Measurements from ENCODE around the gene LIFR. TPM values are rescaled to one million over a fixed set of nuclear protein-coding genes. Genes with fewer than 3 reads are reported as not detected.
A peak's percentile ranks its signal among the peaks of the same experiment; 100 is the strongest.

Gene LIFR
- total RNA-seq, 1 experiment from 2014 or later = 91.3 TPM

GRCh38 chr5:38603691-38604090 lies 47.2 kb upstream of the LIFR start:
- intact Hi-C loops (cut with micrococcal nuclease; ENCODE audit: unreplicated experiment) (no loop called here), in situ Hi-C loops (cut with HindIII; ENCODE audit: low pct_unique_long_range_greater_than_20kb, low sequenced_read_pairs) (no loop called here)
- Histone ChIP-seq H3K4me3 (ENCODE audit: low read depth in 2 of 2, low read length in 2 of 2) (no peak overlapping the region), H3K36me3 (ENCODE audit: control insufficient read depth, insufficient read depth, low read length) (no peaks in the 10 kb centered on the region), H3K27me3 (ENCODE audit: control insufficient read depth, insufficient read depth, low read length) (no peaks in the 10 kb centered on the region), H3K9me3 (ENCODE audit: control insufficient read depth, insufficient read depth, low read depth, low read length) (no peaks in the 10 kb centered on the region), H3K4me1 (ENCODE audit: control insufficient read depth, insufficient read depth, low read length) (peaks cover 17% of the 10 kb centered on the region), H3K27ac (ENCODE audit: low read length) (peak overlapping the region; percentile 32; the same call in 1 of the 2 replicates)
- BruUV-seq (replicated peaks) = no TSS peak
- ChIA-PET POLR2A (no interaction called here), CTCF (no interaction called here)
- no peak for TF ChIP-seq POLR2AphosphoS5 (IDR thresholded peaks at IDR 0.05; ENCODE audit: low read depth, low read length)
- no peak for TF ChIP-seq CTCF (IDR thresholded peaks at IDR 0.05)
- TF ChIP-seq REST (IDR thresholded peaks at IDR 0.05; ENCODE audit: insufficient read depth in 1 of 2, low read depth in 2 of 2, low read length in 1 of 2) = no peak
- TF ChIP-seq TCF7L2 (IDR thresholded peaks at IDR 0.05; ENCODE audit: low read depth, low read length) = no peak
- TF ChIP-seq SIN3A (IDR thresholded peaks at IDR 0.05; ENCODE audit: borderline replicate concordance, insufficient read depth, low read depth, low read length) = no peak
- ATAC-seq = no peak
- DNase-seq (ENCODE audit: low read depth, low spot score) = no peak

- H3K27me3 ChIP-seq (ENCODE audit: control insufficient read depth, insufficient read depth, low read length) = no peaks in the 10 kb centered on the region
- ATAC-seq = no peak
- ChIA-PET POLR2A (no interaction called here), CTCF (no interaction called here)
- H3K4me1 ChIP-seq (ENCODE audit: control insufficient read depth, insufficient read depth, low read length) = peaks cover 23% of the 10 kb centered on the region
- DNase-seq (ENCODE audit: low read depth, low spot score) = no peak
- no peak for TF ChIP-seq POLR2AphosphoS5 (IDR thresholded peaks at IDR 0.05; ENCODE audit: low read depth, low read length)
- TF ChIP-seq TCF7L2 (IDR thresholded peaks at IDR 0.05; ENCODE audit: low read depth, low read length) = no peak
- TF ChIP-seq CTCF (IDR thresholded peaks at IDR 0.05) = no peak
- no peak for TF ChIP-seq SIN3A (IDR thresholded peaks at IDR 0.05; ENCODE audit: borderline replicate concordance, insufficient read depth, low read depth, low read length)
- no peak for TF ChIP-seq REST (IDR thresholded peaks at IDR 0.05; ENCODE audit: insufficient read depth in 1 of 2, low read depth in 2 of 2, low read length in 1 of 2)
- no peaks in the 10 kb centered on the region for H3K36me3 ChIP-seq (ENCODE audit: control insufficient read depth, insufficient read depth, low read length)
- no peak overlapping the region; the same call in 1 of the 2 replicates for H3K27ac ChIP-seq (ENCODE audit: low read length)
- BruUV-seq (replicated peaks) = no TSS peak
- in situ Hi-C loops (cut with HindIII; ENCODE audit: low pct_unique_long_range_greater_than_20kb, low sequenced_read_pairs) (no loop called here), intact Hi-C loops (cut with micrococcal nuclease; ENCODE audit: unreplicated experiment) (no loop called here)
- no peaks in the 10 kb centered on the region for H3K9me3 ChIP-seq (ENCODE audit: control insufficient read depth, insufficient read depth, low read depth, low read length)
- H3K4me3 ChIP-seq (ENCODE audit: low read depth in 2 of 2, low read length in 2 of 2) = no peak overlapping the region
Measured at GRCh38 chr5:38602641-38603040, 46.2 kb upstream of the LIFR start.
